GM21390 (cell line): ENCODE measurements around the gene GOLGA6L7.
"Not testable (repeated sequence)": the region's sequence is repeated elsewhere in the genome, so short reads cannot be mapped to it uniquely, and the experiment has no call there.

Experiments used
- ATAC-seq: cut with Tn5 transposase; IDR thresholded peaks from one replicate; pipeline ENCODE4 v1.9.1; 2021; ENCODE audit not compliant: unreplicated experiment

GOLGA6L7 gene, protein sequence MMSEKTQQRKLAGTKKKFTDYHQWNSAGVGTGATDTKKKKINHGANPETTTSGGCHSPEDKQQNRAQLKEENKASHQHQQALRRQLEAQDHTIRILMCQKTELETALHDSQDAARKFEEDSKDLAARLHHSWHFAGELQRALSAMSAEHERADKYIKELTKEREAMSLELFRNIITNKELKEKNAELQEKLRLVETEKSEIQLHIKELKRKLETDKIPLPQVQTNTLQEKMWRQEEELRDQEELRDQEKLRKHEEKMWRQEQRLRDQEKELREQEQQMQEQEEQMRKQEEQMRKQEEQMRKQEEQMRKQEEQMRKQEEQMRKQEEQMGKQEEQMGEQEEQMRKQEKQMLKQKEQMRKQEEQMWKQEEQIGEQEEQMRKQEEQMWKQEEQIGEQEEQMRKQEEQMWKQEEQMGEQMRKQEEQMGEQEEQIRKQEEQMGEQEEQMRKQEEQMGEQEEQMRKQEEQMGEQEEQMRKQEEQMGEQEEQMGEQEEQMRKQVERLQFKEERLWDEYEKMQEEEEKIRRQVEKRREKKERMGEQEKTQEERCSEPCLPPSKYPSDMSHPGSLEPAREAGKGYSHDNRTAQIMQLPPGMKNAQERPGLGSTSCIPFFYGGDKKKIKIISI

DNA sequence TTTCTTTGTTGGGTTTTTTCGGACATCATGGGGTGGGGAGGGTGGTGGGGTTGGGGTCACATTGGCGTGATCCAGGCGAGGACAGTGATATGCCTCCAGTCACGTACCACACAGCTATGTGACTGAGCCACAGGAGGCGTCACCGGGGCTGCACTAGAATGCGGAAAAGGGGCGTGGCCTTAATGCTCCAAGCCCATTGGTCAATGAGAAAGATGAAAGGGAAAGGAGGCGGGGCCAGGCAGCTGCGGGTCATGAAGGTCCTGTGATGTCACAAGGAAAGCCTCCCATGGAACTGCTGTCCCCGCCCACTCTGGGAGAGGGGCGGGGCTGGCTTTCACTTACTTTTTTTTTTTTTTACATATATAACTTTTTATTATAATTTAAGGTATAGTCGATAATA lies at the start of gene GOLGA6L7:
GOLGA6L7 (minus strand) TSS at position 124 of the 400 bp plus-strand sequence; CDS start at position 29, 95 bp downstream.
- ATAC-seq = not testable (repeated sequence)

GRCh38 chr15:28897861-28898585 lies 49.6 kb upstream of the GOLGA6L7 start:
- ATAC-seq = no peak

DNA sequence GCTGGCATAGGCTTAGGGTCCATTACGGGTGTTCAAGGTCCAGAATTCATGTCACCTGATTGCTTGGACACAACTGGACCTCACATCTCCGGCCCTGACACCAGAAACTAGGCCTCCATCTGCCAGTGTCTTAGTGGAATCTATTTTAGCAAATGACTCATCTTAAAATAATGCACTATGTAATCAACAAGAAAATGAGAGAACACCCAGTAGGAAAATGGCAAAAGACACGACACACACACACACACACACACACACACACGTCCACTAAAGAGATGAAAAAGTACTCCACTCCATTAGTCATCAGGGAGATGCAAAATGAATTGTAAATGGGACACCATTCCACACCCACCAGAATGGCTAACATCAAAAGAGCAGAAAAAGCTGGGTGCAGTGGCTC lies 48.5 kb upstream of the GOLGA6L7 start:
- no peak for ATAC-seq

- ATAC-seq = no peak
Observed at GRCh38 chr15:28895566-28895965, 47.1 kb upstream of the GOLGA6L7 start.

GRCh38 chr15:28895146-28895545 lies 46.7 kb upstream of the GOLGA6L7 start:
- ATAC-seq = no peak

DNA sequence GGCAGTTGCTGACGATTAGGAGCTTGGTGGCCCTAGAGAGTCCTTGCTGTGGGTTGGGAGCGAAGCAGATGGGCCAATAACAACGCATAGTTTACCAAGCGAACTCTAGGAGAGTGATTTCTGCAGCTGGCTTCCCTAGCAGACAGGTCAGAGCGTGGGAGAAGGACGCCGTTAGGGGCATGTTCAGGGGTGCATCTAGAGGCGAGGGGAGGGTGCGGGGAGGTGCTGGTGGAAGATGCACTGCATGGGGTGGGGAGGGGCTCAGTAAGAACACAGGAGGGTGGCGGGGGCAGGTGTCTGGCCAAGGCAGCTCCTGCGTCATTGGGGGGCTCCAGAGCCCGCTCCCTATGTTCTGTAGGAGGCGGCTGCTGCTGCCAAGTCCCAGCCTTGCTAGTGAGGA lies 46.2 kb upstream of the GOLGA6L7 start:
- no peak for ATAC-seq

DNA sequence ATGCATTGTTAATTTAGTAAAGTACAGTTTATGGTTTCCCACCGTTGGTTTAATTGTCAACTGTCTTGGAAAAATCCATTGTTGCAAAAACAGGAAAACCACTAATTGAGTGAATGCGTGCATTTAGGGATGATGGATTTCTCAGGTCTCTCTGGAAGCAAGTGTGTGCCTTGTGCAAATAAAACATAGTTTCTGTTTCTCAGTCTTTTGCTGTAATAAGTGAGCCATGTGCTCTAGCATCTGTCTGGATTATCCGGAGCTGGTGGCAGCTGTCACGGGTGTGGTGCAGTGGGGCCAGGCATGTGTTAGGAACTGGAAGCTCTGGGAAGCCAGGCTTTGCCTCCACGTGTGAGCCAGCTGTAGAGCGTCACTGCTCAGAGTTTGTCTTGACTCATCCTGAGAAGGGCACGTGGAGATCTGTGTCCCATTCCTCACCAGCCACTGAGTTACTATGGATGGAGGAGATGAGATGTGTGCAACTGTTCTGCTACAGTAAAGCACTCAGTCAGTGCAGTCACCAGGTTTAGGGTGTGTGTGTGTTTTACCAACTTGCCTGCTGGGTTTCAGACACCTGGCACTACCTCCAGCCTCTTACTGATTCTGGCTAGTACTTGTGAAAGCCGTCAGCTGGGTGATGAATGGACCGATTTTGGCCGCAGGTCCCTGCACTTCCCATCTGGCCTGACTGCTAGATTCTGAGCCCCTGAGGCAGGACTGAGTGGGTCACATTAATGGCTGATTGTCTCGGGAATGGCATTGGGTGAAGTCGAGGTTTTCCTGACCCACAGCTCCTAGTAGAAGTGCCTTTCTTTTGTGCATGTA lies 44.6 kb upstream of the GOLGA6L7 start:
- ATAC-seq = no peak

GRCh38 chr15:28891588-28891987 lies 43.1 kb upstream of the GOLGA6L7 start:
- ATAC-seq = no peak

DNA sequence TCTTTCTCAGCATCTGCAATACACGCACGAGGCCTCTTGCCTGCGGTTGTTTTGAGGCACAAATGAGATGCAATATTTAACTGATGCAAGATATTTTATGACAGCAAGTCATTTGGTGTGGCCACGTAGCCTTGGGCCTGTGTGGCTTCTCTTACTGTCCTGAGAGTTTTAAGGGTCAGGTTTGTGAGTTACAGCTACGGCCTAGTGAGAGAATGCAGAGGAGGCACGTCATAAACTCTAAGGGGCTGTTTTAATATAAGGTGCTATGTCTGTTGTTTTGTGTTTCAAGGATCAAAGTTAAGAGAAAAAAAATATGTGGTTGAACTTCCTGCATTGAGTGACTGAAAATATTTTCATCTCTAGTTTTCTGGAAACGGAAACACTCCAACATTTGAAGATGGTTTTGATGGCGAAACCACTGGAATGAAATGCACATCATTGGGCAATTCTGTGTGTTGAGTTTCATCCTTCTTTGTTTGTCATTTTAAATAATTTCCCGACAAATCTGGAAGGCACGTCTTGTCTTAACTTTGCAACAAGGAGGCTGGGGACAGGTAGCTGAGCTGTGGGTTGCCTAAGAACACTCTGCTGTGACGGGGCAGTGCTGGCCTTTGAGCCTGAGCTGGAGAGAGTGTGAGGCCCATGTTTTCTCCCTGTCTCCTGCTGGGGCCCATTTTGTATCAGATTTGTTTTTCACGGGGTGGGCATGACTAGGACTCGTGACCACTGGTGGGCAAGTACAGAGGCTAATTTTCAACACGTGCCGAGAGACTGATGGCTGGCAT lies 42.5 kb upstream of the GOLGA6L7 start:
- ATAC-seq = no peak

GRCh38 chr15:28890291-28890690 lies 41.8 kb upstream of the GOLGA6L7 start:
- ATAC-seq = not testable (repeated sequence)

- not testable (repeated sequence) for ATAC-seq
Observed at GRCh38 chr15:28889871-28890270, 41.4 kb upstream of the GOLGA6L7 start.

DNA sequence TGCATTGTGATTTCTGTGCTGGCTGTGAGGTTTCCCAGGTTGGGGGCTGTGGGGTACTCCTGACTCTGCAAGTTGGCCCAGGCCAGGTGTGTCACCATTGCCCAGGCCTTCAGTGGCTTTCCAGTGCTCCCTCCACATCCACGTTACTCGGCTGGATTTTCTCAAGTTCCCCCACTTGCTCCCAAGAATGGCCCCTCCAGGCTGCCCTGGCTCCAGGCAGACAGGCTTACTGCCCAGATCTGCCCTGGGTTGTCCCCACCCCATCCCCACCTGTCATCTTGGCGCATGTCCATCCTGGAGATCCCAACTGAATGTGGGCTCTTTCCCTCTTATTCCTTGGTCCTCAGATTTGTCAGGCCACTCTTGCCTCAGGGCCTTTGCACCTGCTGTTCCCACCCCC lies 40.9 kb upstream of the GOLGA6L7 start:
- no peak for ATAC-seq

DNA sequence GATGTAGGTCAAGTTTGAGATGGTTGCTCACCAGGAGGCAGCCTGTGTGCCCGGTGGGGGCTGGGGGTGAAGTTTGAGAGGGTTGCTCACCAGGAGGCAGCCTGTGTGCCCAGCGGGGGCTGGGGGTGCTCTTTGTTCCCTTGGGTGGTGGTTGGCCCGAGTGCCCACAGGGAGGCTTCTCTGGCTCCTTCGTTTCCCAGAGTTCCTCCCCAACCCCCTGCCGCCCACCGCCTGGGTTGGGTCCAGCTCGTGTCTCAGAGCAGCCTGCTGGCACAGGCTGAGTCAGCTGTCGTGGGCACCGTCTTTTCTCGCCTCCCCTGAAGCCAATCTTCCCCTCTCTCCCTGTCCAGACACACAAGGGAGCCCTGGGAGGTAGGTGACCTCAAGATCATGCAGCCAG lies 40.5 kb upstream of the GOLGA6L7 start:
- ATAC-seq = no peak

- no peak for ATAC-seq
Observed at GRCh38 chr15:28888302-28888894, 40.0 kb upstream of the GOLGA6L7 start.

GRCh38 chr15:28887339-28888174 lies 39.1 kb upstream of the GOLGA6L7 start:
- no peak for ATAC-seq

- no peak for ATAC-seq
Observed at GRCh38 chr15:28886431-28887338, 38.2 kb upstream of the GOLGA6L7 start.

DNA sequence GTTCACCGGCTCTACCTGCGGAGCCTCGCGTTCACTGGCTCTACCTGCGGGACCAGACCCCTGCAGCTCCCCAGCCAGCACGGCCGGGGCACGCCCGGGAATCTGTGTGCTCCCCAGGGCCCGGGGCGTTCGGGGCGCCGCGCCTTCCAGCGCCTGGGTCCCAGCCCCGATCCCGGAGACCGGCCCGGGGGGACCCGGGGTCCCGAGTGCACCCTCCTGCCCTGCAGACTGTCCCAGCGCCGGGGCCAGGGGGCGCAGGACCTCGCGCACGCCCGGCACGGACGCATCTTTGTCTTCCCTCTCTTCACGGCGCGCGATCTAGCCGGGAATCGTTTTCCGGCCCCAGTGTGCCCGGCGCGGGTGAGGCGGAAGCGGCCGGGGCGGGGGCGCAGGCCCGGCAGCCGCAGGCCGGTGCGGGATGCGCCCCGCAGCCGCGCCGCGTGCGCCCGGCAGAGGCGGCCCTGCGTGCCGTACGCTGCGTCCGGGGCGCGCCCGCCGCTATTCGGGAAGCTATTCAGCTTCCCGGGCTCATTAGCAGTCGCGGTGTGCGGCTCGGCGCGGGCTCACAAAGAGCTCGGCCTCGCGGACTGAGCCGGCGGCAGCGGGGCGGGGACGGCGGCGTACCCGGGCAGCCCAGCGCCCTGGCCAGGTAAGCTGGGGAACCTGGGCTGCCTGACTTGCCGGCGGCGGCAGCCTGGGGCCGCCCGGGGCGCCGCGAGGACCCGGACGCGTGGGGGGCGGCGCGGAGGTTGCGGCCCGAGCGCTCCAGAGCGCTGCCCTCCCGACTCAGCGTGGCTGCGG lies 37.4 kb upstream of the GOLGA6L7 start, which contains the start of gene APBA2:
APBA2 (plus strand) TSS at position 345 of the 801 bp plus-strand sequence. CDS start 167,911 bp downstream, outside the sequence.
- no peak for ATAC-seq
